K562 (cell line): ENCODE measurements around the gene FIBIN. TPM values are rescaled to one million over a fixed set of nuclear protein-coding genes. Genes with fewer than 3 reads are reported as not detected.

ENCODE experiments used
- ATAC-seq: fragments of 200-7000 bp; cut with Tn5 transposase; 3 replicates; pipeline ENCODE4 v1.9.1; 2020; ENCODE audit warnings: moderate library complexity
- BruUV-seq: library from RNA; stranded (reverse); fragments of 400-500 nt; replicated peaks from 2 replicates; lab custom pipeline; 2021; lab: Mats Ljungman, UMichigan
- CTCF ChIA-PET: fragments of 300-600 bp; formaldehyde crosslinking; extraction: SDS; loops from one replicate; lab custom pipeline; 2021; ENCODE audit warnings: low intra/inter-chr PET ratio; lab: Yijun Ruan, JAX
- POLR2A ChIA-PET: fragments of 300-600, 350-650 bp; sonication (Branson Sonifier 250); formaldehyde crosslinking; extraction: SDS; loops from one replicate; lab custom pipeline; 2021; ENCODE audit warnings: antibody characterized with exemption, inconsistent platforms; lab: Yijun Ruan, JAX
- DNase-seq, 4 experiments: peaks; one replicate each; pipeline versions ENCODE4 v3.0.0 to v3.0.0-alpha.2; 2011 to 2018; ENCODE audit warnings: low spot score in 3 of 4, mixed read lengths in 3 of 4; ENCODE audit errors: extremely low read depth in 1 of 4
- FAIRE-seq: peaks from 2 replicates; lab custom pipeline; 2011; peaks lifted over from hg19 to GRCh38; lab: Jason Lieb, UNC
- H2AFZ ChIP-seq: 2 replicates; pipeline ENCODE4 v1.6.0; 2011; ENCODE audit warnings: low read depth, low read length, control low read depth, inconsistent platforms
- H3K27ac ChIP-seq: fragments of 200-600 bp; 3 replicates; pipeline ENCODE4 v1.8.0; 2011; ENCODE audit warnings: low read depth, mild to moderate bottlenecking, control low read depth, inconsistent platforms, low read length, moderate library complexity, mixed read lengths; ENCODE audit errors: extremely low read depth
- H3K27me3 ChIP-seq, 2 experiments: fragments of 300-600 bp in 1 of 2; 2 replicates in 1 of 2; 3 replicates in 1 of 2; pipeline versions ENCODE4 v1.6.0 to v1.8.0; 2011; ENCODE audit warnings: inconsistent platforms in 2 of 2, low read length in 2 of 2, mild to moderate bottlenecking in 1 of 2, mixed read lengths in 1 of 2, moderate library complexity in 1 of 2; ENCODE audit not compliant: control insufficient read depth in 2 of 2, insufficient read depth in 2 of 2
- H3K36me3 ChIP-seq: fragments of 300-600 bp; 3 replicates; pipeline ENCODE4 v1.8.0; 2011; ENCODE audit warnings: mild to moderate bottlenecking, low read length, inconsistent platforms; ENCODE audit not compliant: control insufficient read depth, insufficient read depth
- H3K4me1 ChIP-seq, 2 experiments: fragments of 200-600 bp in 1 of 2; replicated peaks in 1 of 2; 2 replicates in 1 of 2; 3 replicates in 1 of 2; pipeline versions ENCODE4 v1.5.1 to v1.8.0; 2011; ENCODE audit warnings: inconsistent platforms in 2 of 2, low read length in 2 of 2, mild to moderate bottlenecking in 1 of 2, mixed read lengths in 1 of 2, moderate library complexity in 1 of 2; ENCODE audit not compliant: control insufficient read depth in 2 of 2, insufficient read depth in 2 of 2
- H3K4me2 ChIP-seq: 2 replicates; pipeline ENCODE4 v1.6.1; 2011; ENCODE audit warnings: low read length, control low read depth, inconsistent platforms, mixed read lengths; ENCODE audit not compliant: insufficient read depth
- H3K4me3 ChIP-seq: fragments of 200-600 bp; sonication (generic), shearing (Covaris generic); 2 replicates; pipeline ENCODE4 v1.5.1; 2016; ENCODE audit warnings: control low read depth, inconsistent platforms
- H3K79me2 ChIP-seq: fragments of 200-600 bp; 3 replicates; pipeline ENCODE4 v1.8.0; 2011; ENCODE audit warnings: low read length, inconsistent platforms; ENCODE audit not compliant: control insufficient read depth, insufficient read depth
- H3K9ac ChIP-seq, 2 experiments: 2 replicates each; pipeline versions ENCODE4 v1.6.0 to v1.6.1; 2011; ENCODE audit warnings: low read depth in 2 of 2, low read length in 2 of 2, control low read depth in 1 of 2, inconsistent platforms in 1 of 2, mild to moderate bottlenecking in 1 of 2, mixed read lengths in 1 of 2; ENCODE audit not compliant: insufficient read depth in 1 of 2
- H3K9me1 ChIP-seq: one replicate; pipeline ENCODE4 v1.6.0; 2011; ENCODE audit warnings: inconsistent platforms, mild to moderate bottlenecking, low read length, moderate library complexity; ENCODE audit not compliant: control insufficient read depth, insufficient read depth
- H3K9me3 ChIP-seq: replicated peaks from 2 replicates; pipeline ENCODE4 v1.5.1; 2011; ENCODE audit warnings: low read depth, low read length, inconsistent platforms; ENCODE audit not compliant: control insufficient read depth, insufficient read depth
- H4K20me1 ChIP-seq: replicated peaks from 2 replicates; pipeline ENCODE4 v1.6.1; 2011; ENCODE audit warnings: low read length, inconsistent platforms, mixed read lengths; ENCODE audit not compliant: control insufficient read depth, insufficient read depth
- ARHGAP35 ChIP-seq: fragments of 450-650 bp; IDR thresholded peaks from 2 replicates; pipeline ENCODE4 v1.6.1; 2018; ENCODE audit not compliant: partially characterized antibody
- ATF6 ChIP-seq: sonication (generic); formaldehyde crosslinking; IDR thresholded peaks from 2 replicates; pipeline ENCODE4 v1.4.0; 2020; ENCODE audit warnings: mild to moderate bottlenecking, missing genetic modification reagents
- BCOR ChIP-seq: fragments of 450-650 bp; IDR thresholded peaks from 2 replicates; pipeline ENCODE4 v1.6.1; 2016
- FOXK1 ChIP-seq: sonication (generic); formaldehyde crosslinking; IDR thresholded peaks from 2 replicates; pipeline ENCODE4 v1.8.0; 2022; ENCODE audit warnings: missing genetic modification reagents, mild to moderate bottlenecking, borderline replicate concordance
- NCOA2 ChIP-seq, 2 experiments: fragments of 450-650 bp; IDR thresholded peaks; 2 replicates each; pipeline ENCODE4 v1.6.1; 2018; ENCODE audit warnings: mild to moderate bottlenecking in 2 of 2, moderate library complexity in 1 of 2; ENCODE audit not compliant: partially characterized antibody in 2 of 2
- SMARCA5 ChIP-seq: fragments of 450-650 bp; IDR thresholded peaks from 2 replicates; pipeline ENCODE4 v1.6.1; 2016
- SOX6 ChIP-seq: fragments of 450-650 bp; IDR thresholded peaks from 2 replicates; pipeline ENCODE4 v1.6.1; 2014; ENCODE audit warnings: mild to moderate bottlenecking
- SRF ChIP-seq, 2 experiments: fragments of 250-450, 450-650 bp in 1 of 2; sonication (Bioruptor Pico) in 1 of 2; sonication (generic) in 1 of 2; formaldehyde crosslinking; IDR thresholded peaks; 2 replicates each; pipeline versions ENCODE4 v1.5.0 to v1.5.1; 2020 to 2022; ENCODE audit warnings: mild to moderate bottlenecking in 1 of 2, missing genetic modification reagents in 1 of 2
- ZEB2 ChIP-seq: fragments of 450-650 bp; IDR thresholded peaks from 2 replicates; pipeline ENCODE4 v1.6.1; 2016
- WGBS: fragments of 100-300 bp; shearing (Covaris generic); methylation state at CpG from one replicate; pipeline ENCODE4 v1.1.6; 2016; ENCODE audit warnings: low coverage, mixed read lengths; ENCODE audit not compliant: insufficient coverage; ENCODE audit errors: missing lambda C conversion rate; 5-methylcytosine and 5-hydroxymethylcytosine counted together
- in situ Hi-C: fragments of 300-500 bp; cut with MboI; formaldehyde crosslinking; loops from 4 replicates; pipeline ENCODE4 v1.15.0; 2018; ENCODE audit warnings: inconsistent platforms, mixed read lengths
- intact Hi-C: fragments of 100-400 bp; cut with micrococcal nuclease; formaldehyde crosslinking; loops from 2 replicates; pipeline ENCODE4 v1.14.2; 2022
- polyA plus RNA-seq, 8 experiments: library from polyadenylated mRNA; depleted of rRNA in 4 of 8; stranded (reverse) in 5 of 8; unstranded in 3 of 8; fragments of >200 nt; fragmentation: Nextera tagmentation in 2 of 8; fragmentation: Illumina TruSeq in 1 of 8; extraction: Ambion mirVana in 2 of 8; extraction: Trizol in 1 of 8; gene quantifications; 2 replicates each; pipeline versions ENCODE4 v1.2.1 to v1.2.3, GENCODE V29; 2011 to 2014; ENCODE audit warnings: inconsistent platforms in 1 of 8, missing spikeins in 1 of 8
- total RNA-seq, 7 experiments: library from RNA; depleted of rRNA in 6 of 7; stranded (reverse); fragments of >200 nt in 6 of 7; fragmentation: Illumina TruSeq in 2 of 7; extraction: Trizol in 2 of 7; gene quantifications; 2 replicates each; pipeline versions ENCODE4 v1.2.1 to v1.2.3, GENCODE V29; 2011 to 2021; ENCODE audit warnings: low replicate concordance in 1 of 7

FIBIN gene
- total and polyA plus RNA-seq, 9 of the 15 experiments (the other 6 are each of a cell fraction or from before 2014, with no cell fraction given): not detected

- Histone ChIP-seq H3K9ac (no peak overlapping the region), H3K36me3 (no peaks in the 10 kb centered on the region), H3K27ac (no peak overlapping the region), H3K9me1 (no peaks in the 10 kb centered on the region), H3K27me3 (no peaks in the 10 kb centered on the region), H3K4me2 (no peak overlapping the region), H4K20me1 (no peaks in the 10 kb centered on the region), H2AFZ (no peak overlapping the region), H3K4me1 (no peaks in the 10 kb centered on the region), H3K79me2 (no peaks in the 10 kb centered on the region), H3K4me3 (no peak overlapping the region), H3K9me3 (no peaks in the 10 kb centered on the region)
- intact Hi-C loops (no loop called here), in situ Hi-C loops (no loop called here)
- ATAC-seq (no peak), FAIRE-seq (no peak), DNase-seq (no peak)
- ChIA-PET POLR2A (no interaction called here), CTCF (no interaction called here)
- 0% methylated on average over 3 of the region's 3 CpGs for WGBS
- TF ChIP-seq FOXK1 (CRISPR knock-in tag) (no peak), NCOA2 (IDR thresholded peaks at IDR 0.05; ENCODE audit: partially characterized antibody in 2 of 2) (no peak), SMARCA5 (no peak), SOX6 (no peak), ZEB2 (no peak), SRF (CRISPR knock-in tag; IDR thresholded peaks at IDR 0.05) (no peak), BCOR (no peak), ARHGAP35 (no peak), ATF6 (no peak)
- no TSS peak for BruUV-seq
Observed at GRCh38 chr11:26947904-26948639, 45.8 kb upstream of the FIBIN start.
